ENCODE results near the gene SLC39A11.

Gene SLC39A11

DNA sequence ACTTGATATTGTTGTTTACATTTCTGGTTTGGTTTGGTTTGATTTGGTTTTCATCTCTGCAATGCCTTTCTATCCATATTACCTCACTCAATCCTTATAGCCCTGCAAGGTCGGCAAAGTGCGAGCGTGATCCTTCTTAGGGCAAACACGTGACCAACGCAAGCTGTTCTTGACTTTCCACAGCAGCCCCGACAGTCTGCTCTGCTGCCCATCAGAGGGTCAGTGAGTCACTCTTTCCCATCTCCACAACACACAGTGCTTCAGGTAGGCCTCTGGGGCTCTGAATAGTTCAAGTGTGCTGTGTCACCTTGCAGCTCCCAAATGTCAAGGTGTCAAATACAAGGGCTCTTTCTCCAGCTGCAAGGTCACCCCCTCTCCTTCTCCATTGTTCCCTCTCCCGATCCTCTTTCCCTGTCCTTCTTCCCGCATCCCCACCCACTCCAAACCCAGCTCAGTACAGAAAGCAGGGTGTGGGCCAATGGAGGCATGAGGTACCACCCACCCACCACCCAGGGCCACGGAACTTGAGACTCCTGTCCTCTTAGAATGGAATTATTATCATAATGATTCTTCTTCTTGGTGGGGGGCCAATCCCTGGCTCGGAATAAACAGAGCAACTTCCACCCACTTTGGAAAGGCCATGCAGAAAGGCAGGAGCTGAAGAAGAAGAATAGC, 139.7 kb downstream of the SLC39A11 start:
- H3K4me3 ChIP-seq (ENCODE audit: low read depth, low read length), result no peak overlapping the region
- TF ChIP-seq, protein P1, sequence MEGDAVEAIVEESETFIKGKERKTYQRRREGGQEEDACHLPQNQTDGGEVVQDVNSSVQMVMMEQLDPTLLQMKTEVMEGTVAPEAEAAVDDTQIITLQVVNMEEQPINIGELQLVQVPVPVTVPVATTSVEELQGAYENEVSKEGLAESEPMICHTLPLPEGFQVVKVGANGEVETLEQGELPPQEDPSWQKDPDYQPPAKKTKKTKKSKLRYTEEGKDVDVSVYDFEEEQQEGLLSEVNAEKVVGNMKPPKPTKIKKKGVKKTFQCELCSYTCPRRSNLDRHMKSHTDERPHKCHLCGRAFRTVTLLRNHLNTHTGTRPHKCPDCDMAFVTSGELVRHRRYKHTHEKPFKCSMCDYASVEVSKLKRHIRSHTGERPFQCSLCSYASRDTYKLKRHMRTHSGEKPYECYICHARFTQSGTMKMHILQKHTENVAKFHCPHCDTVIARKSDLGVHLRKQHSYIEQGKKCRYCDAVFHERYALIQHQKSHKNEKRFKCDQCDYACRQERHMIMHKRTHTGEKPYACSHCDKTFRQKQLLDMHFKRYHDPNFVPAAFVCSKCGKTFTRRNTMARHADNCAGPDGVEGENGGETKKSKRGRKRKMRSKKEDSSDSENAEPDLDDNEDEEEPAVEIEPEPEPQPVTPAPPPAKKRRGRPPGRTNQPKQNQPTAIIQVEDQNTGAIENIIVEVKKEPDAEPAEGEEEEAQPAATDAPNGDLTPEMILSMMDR (conservative IDR thresholded peaks at IDR 0.05; ENCODE audit: low read depth, low read length), result no peak
- no peak for DNase-seq (ENCODE audit: low read depth)

DNA sequence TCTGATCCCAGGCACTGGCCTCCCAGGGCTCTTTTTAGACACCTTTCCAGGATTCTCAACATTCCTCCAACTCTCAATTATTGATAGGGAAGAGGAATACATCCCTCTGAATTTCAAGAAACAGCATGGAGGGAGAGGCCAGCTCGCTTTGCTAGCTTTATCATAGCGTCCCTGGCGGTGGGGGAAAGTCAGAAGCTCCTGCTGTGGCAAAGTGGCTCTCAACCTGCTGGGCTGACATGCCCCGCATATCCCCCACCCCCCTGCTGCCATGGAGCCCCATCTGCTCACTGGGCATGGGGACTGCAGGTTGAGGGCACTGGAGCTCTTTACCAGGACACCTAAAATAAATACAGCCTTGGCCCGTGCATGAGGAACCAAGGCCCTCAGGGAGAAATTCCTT, 140.3 kb downstream of the SLC39A11 start:
- no peak for DNase-seq (ENCODE audit: low read depth)
- H3K4me3 ChIP-seq (ENCODE audit: low read depth, low read length), result no peak overlapping the region
- TF ChIP-seq, protein P1 (conservative IDR thresholded peaks at IDR 0.05; ENCODE audit: low read depth, low read length), result no peak

DNA sequence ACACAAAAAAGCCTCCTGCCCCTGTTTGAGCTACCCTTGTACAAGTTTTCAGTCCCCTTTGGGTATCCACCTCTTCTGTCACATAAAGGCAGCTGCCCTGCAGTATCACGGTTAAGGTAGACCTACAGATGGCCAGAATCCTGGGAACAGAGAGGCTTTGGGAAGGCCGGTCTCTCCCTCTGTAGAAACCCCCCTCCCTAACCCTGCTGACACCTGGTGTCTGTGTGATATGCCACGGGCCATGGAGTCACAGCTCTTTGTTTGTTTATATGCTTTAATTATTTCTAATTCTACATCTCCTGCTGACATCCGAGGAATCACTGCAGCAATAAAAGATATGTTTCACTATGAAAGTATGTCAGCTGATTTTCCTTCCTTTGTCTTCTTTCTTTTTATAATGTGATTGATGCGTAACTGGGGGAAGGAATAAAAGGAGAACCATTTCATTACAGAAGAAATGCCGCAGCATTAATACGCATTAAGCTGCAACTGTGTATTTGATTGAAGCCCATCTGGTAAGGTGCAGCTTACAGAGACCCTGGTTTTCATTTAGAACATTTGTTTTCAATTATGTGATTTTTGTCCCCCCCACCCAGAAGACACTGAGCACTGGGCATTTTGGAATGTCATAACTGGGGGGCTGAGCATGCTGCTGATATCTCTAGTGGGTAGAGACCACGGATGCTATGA, 142.1 kb downstream of the SLC39A11 start:
- TF ChIP-seq, protein P1 (conservative IDR thresholded peaks at IDR 0.05; ENCODE audit: low read depth, low read length), result no peak
- H3K4me3 ChIP-seq (ENCODE audit: low read depth, low read length), result no peak overlapping the region
- DNase-seq (ENCODE audit: low read depth), result no peak

DNA sequence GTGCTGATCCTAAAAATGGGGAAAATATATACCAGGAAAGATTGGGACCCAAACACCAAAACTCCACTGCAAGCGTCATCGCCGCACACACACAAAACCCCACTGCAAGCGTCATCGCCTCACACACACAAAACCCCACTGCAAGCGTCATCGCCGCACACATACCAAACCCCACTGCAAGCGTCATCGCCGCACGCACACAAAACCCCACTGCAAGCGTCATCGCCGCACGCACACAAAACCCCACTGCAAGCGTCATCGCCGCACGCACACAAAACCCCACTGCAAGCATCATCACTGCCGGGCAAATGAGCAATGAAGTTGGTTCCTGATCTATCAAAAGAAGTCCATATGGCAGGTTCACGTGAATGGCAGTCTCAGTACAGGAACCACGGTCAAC, 144.4 kb downstream of the SLC39A11 start:
- TF ChIP-seq, protein P1 (conservative IDR thresholded peaks at IDR 0.05; ENCODE audit: low read depth, low read length), result no peak
- no peak for DNase-seq (ENCODE audit: low read depth)
- H3K4me3 ChIP-seq (ENCODE audit: low read depth, low read length), result no peak overlapping the region

DNA sequence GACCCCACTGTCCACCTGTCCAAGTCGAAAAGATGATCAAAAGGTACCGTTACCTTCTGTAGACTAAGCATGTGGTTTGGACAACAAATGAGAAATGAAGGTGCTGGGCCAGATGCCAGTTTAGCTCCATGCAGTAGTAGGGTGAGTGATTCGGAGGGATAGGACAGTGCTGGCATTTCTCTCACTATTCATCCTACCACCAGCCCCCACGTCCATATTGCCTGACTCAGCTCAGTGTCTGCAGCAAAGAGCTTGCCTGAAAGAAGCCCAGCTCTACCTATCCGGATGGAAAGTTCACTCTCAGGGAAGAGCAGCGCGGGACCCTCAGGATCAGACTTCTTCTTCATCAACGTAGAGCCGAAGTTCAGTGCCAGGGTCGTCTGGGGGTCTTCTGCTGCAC, 145.0 kb downstream of the SLC39A11 start:
- DNase-seq (ENCODE audit: low read depth), result no peak
- H3K4me3 ChIP-seq (ENCODE audit: low read depth, low read length), result no peak overlapping the region
- TF ChIP-seq, protein P1 (conservative IDR thresholded peaks at IDR 0.05; ENCODE audit: low read depth, low read length), result no peak

DNA sequence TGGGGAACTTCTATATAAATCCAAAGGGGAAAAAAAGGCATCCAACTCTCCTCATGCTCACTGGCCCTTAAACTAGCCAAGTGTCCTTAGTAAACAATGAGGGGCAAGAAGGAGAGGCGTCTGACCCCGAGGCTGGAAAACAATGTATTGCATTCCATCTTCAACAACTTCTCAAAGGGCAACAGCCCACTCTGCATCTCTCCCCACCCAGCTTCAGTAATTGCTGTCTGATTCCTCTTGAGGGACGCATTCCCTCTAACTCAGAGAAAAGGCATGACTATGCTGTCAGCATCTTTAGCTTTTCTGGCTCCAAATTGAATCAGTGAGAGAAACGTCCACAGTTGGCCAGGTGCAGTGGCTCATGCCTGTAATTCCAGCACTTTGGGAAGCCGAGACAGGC, 145.8 kb downstream of the SLC39A11 start:
- H3K4me3 ChIP-seq (ENCODE audit: low read depth, low read length), result no peak overlapping the region
- DNase-seq (ENCODE audit: low read depth), result no peak
- TF ChIP-seq, protein P1 (conservative IDR thresholded peaks at IDR 0.05; ENCODE audit: low read depth, low read length), result no peak

DNA sequence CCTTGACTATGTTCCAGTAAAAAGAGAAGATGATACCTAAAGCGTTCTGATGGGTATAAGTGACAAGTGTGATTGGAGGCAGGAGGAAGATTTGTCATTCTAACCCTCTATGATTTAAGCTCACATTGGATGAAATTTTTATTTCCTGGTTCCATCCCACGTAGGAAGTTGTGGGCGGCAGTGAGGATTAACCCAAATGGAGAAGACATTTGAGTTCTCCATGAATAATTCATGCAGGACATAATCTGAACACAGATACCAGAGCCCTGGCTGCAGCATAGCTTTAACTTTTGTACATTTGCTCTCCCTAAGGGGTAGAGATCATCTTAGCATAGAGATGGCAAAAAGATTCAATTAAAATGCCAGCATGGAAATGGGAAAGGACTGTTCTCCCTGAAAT, 146.3 kb downstream of the SLC39A11 start:
- TF ChIP-seq, protein P1 (conservative IDR thresholded peaks at IDR 0.05; ENCODE audit: low read depth, low read length), result no peak
- no peak for DNase-seq (ENCODE audit: low read depth)
- H3K4me3 ChIP-seq (ENCODE audit: low read depth, low read length), result no peak overlapping the region
